CD4-positive, alpha-beta T cell treated with Interleukin-12 subunit alpha and Interleukin-12 subunit beta, for 1 hour (primary cell): Measurements from ENCODE around the gene CBFA2T2.
"Not testable (repeated sequence)": the region's sequence is repeated elsewhere in the genome, so short reads cannot be mapped to it uniquely, and the experiment has no call there.

ENCODE experiments used
- DNase-seq: peaks from one replicate; pipeline ENCODE4 v3.0.0-alpha.2; 2020

CBFA2T2 gene

GRCh38 chr20:33472868-33473435, 16.9 kb upstream of the CBFA2T2 start:
- no peak for DNase-seq

DNA sequence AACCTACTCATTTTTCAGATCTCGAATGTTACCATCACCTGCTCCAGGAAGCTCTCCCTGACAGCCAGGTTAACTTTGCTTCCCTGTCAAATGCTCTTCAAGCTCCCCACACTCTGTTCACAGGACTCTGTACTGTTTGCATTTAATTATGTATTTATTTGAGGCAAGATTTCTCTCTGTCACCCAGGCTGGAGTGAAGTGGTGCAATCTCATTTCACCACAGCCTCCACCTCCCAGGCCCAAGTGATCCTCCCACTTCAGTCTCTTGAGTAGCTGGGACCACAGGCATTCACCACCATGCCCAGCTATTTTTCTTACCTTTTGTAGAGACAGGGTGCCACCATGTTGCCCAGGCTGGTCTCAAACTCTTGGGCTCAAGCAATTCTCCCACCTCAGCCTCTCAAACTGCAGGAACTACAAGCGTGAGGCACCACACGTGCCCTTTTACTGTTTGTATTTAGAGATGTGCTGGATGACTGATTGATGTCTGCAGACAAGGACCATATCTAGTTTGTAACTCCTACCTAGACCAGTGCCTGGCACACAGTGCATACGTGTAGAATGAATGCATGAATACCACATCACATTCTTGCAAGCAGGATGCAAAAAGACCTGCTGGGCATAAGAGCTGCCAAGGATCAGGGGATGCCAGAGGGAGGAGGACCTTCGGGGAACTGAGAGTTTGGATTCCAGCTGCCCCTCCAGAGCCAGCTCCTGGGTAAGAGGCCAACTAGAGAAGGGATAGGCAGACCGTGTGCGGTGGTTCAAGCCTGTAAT, 15.6 kb upstream of the CBFA2T2 start:
- no peak for DNase-seq

- no peak for DNase-seq
Measured at GRCh38 chr20:33474963-33475362, 14.9 kb upstream of the CBFA2T2 start.

GRCh38 chr20:33475381-33476152, 14.3 kb upstream of the CBFA2T2 start:
- no peak for DNase-seq

DNA sequence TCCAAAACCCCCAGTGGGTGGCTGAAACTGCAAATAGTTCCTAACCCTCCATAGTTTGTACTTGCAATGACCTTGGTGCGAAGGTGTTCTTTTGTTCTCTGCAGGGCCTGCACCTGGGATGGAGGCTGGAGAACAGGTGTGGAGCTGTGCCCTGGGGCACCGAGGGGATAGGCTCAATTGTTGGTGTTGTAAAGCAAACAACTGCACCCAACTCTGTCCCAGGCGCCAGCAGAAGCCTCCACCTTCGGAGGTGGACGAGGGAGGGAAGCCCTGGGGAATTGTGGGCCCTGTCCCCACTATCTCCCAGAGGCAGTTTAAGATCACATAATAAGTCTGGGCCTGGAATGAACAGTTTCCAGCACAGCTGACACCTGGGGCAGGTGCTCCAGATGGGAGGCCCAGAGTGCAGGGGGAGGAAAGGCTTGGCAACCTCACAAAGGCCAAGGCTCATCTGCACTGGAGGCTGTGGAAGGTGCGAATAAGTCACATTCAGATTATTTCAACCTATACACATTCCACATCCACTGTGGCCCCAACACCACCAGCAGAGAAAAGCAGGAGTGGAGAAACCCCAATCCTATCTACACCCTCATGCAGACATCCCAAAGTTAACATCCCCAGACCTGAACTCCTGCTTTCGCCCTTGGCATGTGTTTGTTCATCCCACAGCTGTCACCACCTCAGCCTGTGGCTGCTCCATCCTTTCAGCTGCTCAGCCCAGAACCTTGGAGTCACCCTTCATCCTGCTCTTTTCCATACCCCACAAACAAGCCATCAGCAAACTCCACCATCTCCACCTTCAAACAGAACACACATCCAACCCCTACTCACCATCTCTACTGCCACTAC, 12.3 kb upstream of the CBFA2T2 start:
- no peak for DNase-seq

GRCh38 chr20:33480048-33480447, 9.8 kb upstream of the CBFA2T2 start:
- DNase-seq = no peak

GRCh38 chr20:33481431-33481941, 8.4 kb upstream of the CBFA2T2 start:
- DNase-seq = no peak

- no peak for DNase-seq
Measured at GRCh38 chr20:33482581-33482980, 7.3 kb upstream of the CBFA2T2 start.

GRCh38 chr20:33483186-33483585, 6.7 kb upstream of the CBFA2T2 start:
- DNase-seq = not testable (repeated sequence)

DNA sequence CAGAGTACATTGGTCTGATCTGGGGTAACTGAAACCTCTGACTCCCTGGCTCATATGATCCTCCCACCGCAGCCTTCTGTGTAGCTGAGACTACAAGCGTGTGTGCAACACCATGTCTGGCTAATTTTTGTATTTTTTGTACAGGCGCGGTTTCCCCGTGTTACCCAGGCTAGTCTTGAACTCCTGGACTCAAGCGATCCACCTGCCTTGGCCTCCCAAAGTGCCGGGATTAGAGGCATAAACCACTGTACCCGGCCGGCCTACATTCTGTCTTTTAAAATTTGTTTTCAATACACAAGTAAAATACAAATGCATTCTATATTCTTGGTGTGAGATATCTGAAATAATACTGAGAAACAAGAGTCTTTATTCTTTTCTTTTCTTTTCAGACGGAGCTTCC, 1.7 kb upstream of the CBFA2T2 start:
- no peak for DNase-seq

GRCh38 chr20:33488661-33489494, 1.0 kb upstream of the CBFA2T2 start:
- DNase-seq = not testable (repeated sequence)

DNA sequence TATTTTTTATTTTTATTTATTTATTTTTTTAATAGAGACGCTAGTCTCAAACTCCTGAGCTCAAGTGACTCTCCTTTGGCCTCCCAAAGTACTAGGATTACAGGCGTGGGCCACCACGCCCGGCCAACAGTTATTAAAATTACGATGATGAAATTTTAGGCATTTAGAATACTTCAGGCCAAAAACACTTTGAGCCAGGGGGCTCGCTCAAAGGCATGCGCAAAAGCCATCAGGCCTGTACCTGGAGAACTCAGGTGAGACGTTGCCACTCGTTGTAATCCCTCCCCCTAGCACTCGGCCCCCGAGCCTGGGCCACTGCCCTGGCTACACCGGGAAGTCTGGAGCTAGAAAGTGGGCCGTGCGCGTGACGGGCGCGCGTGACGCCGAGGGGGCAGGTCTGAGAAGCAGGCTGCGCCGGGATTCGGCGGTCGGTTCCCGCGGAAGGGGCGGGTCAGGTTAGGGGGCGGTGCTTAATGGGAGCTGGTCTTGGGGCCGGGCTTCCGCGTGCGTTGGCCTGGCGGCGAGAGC, 337 bp upstream of the CBFA2T2 start:
- peak; percentile 99 for DNase-seq

- DNase-seq = no peak
Measured at GRCh38 chr20:33490934-33491656, 1.2 kb downstream of the CBFA2T2 start.

- DNase-seq = no peak
Measured at GRCh38 chr20:33493076-33493766, 3.3 kb downstream of the CBFA2T2 start.

GRCh38 chr20:33496776-33497175, 6.9 kb downstream of the CBFA2T2 start:
- DNase-seq = not testable (repeated sequence)

DNA sequence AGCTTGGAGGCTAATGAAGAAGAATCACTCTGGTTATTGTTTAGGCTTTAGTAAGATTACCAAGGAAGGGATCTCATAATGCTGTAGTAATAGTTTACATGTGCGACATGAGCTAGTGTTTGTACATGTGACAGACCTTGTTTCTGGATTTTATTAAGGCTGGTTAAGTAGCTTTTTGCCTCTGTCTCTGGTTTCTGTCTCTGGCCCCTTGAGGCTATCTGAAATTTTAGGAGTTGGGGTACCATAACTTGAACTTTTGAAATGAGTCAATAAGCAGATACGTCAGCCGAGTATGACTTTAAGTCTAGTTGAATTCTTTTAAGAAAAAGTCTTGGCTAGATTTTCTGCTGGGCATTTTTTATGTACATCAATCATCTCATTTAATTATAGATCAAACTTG, 9.5 kb downstream of the CBFA2T2 start:
- DNase-seq = no peak

GRCh38 chr20:33501000-33501399, 11.1 kb downstream of the CBFA2T2 start:
- DNase-seq = no peak

GRCh38 chr20:33503564-33503963, 13.7 kb downstream of the CBFA2T2 start:
- DNase-seq = no peak

DNA sequence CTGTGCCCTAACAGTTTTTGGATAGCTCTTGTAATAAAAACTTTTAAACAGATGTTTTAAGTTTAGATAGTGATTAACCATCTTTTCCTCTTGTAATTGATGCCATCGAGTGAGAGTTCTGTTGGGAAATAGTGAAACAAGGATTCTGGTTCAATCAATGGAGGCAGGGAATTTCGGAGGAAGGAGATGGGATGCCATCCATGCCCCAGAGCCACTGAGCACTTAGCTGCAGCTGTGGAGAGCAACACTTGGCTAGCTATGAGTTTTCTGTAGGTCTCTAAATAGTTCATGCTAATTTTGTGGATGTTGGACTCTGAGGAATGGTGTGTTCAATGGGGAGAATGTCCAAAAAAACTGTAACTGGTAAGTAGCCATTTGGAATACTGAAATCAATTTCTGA, 16.7 kb downstream of the CBFA2T2 start:
- no peak for DNase-seq

DNA sequence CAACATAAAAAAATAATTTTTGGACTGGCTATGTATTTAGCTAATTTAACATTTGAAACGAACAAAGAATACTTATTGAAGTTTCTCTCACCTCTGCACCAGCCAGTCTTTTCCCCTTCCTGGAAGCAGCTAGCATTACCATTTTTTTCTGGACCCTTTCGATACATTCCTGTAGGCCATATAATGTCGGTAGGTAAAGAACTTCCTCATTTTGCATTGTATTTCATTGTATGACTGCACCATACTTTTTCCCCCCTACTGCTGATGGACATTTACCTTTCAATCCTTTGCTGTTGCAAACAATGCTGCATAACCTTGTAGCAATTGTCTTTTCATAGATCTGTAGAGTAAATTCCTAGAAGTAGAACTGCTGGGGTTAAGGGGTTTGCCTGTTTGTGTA, 17.6 kb downstream of the CBFA2T2 start:
- no peak for DNase-seq
